Measurements from ENCODE around the gene ADCY1. TPM values are rescaled to one million over a fixed set of nuclear protein-coding genes. Genes with fewer than 3 reads are reported as not detected.
A peak's percentile ranks its signal among the peaks of the same experiment; 100 is the strongest.
"Not testable (repeated sequence)": the region's sequence is repeated elsewhere in the genome, so short reads cannot be mapped to it uniquely, and the experiment has no call there.

The ADCY1 gene
- polyA plus RNA-seq, 1 donor (not counting 4 experiments of a cell fraction or from before 2014, with no cell fraction given): 0.54 TPM

GRCh38 chr7:45525057-45525456 lies 49.1 kb upstream of the ADCY1 start:
- H3K9ac ChIP-seq (ENCODE audit: control insufficient read depth, extremely low read depth, insufficient read depth, low read length): no peak overlapping the region
- no peaks in the 10 kb centered on the region for H3K9me3 ChIP-seq (ENCODE audit: control insufficient read depth, low read depth, low read length)
- H3K4me2 ChIP-seq (ENCODE audit: control insufficient read depth, extremely low read depth, insufficient read depth, low read depth, low read length): no peak overlapping the region
- no peaks in the 10 kb centered on the region for H3K79me2 ChIP-seq (ENCODE audit: control insufficient read depth, insufficient read depth, low read length)
- FAIRE-seq: no peak
- dilution Hi-C loops (cut with MboI; ENCODE audit: extremely low pct_ligation_motif_present, low sequenced_read_pairs): no loop called here
- DNase-seq (ENCODE audit: low read depth, low spot score): no peak
- H3K4me3 ChIP-seq (ENCODE audit: control insufficient read depth in 2 of 3, extremely low read depth in 1 of 3, insufficient read depth in 2 of 3, low read depth in 1 of 3, low read length in 3 of 3): no peak overlapping the region
- no peaks in the 10 kb centered on the region for H3K36me3 ChIP-seq (ENCODE audit: control insufficient read depth in 2 of 2, extremely low read depth in 1 of 2, insufficient read depth in 2 of 2, low read length in 2 of 2)
- H2AFZ ChIP-seq (ENCODE audit: control insufficient read depth, low read length): no peak overlapping the region
- peaks cover 9% of the 10 kb centered on the region for H3K27me3 ChIP-seq (ENCODE audit: control insufficient read depth, extremely low read depth, insufficient read depth, low read length)
- H4K20me1 ChIP-seq (ENCODE audit: control insufficient read depth, extremely low read depth, insufficient read depth, low read length): no peaks in the 10 kb centered on the region
- TF ChIP-seq CTCF (optimal IDR thresholded peaks at IDR 0.05 in 1 of 3, IDR thresholded peaks at IDR 0.05 in 1 of 3, conservative IDR thresholded peaks at IDR 0.05 in 1 of 3; ENCODE audit: extremely low read depth in 1 of 3, insufficient read depth in 2 of 3, low read length in 3 of 3) (no peak), EZH2 (IDR thresholded peaks at IDR 0.05; ENCODE audit: low read length) (no peak)
- H3K9me1 ChIP-seq (ENCODE audit: control insufficient read depth, extremely low read depth, insufficient read depth, low read length): no peaks in the 10 kb centered on the region
- H3K27ac ChIP-seq (ENCODE audit: control insufficient read depth, insufficient read depth, low read length): no peak overlapping the region
- H3K4me1 ChIP-seq (ENCODE audit: control insufficient read depth, extremely low read depth, insufficient read depth, low read length): no peaks in the 10 kb centered on the region

GRCh38 chr7:45543473-45543872 lies 30.7 kb upstream of the ADCY1 start:
- Histone ChIP-seq H3K9ac (ENCODE audit: control insufficient read depth, extremely low read depth, insufficient read depth, low read length) (no peak overlapping the region), H2AFZ (ENCODE audit: control insufficient read depth, low read length) (no peak overlapping the region), H3K4me1 (ENCODE audit: control insufficient read depth, extremely low read depth, insufficient read depth, low read length) (peaks cover 3% of the 10 kb centered on the region), H3K27ac (ENCODE audit: control insufficient read depth, insufficient read depth, low read length) (no peak overlapping the region), H3K36me3 (ENCODE audit: control insufficient read depth in 2 of 2, extremely low read depth in 1 of 2, insufficient read depth in 2 of 2, low read length in 2 of 2) (no peaks in the 10 kb centered on the region), H3K79me2 (ENCODE audit: control insufficient read depth, insufficient read depth, low read length) (no peaks in the 10 kb centered on the region), H3K4me2 (ENCODE audit: control insufficient read depth, extremely low read depth, insufficient read depth, low read depth, low read length) (no peak overlapping the region), H3K9me3 (ENCODE audit: control insufficient read depth, low read depth, low read length) (peaks cover 6% of the 10 kb centered on the region), H3K27me3 (ENCODE audit: control insufficient read depth, extremely low read depth, insufficient read depth, low read length) (no peaks in the 10 kb centered on the region), H4K20me1 (ENCODE audit: control insufficient read depth, extremely low read depth, insufficient read depth, low read length) (no peaks in the 10 kb centered on the region), H3K4me3 (ENCODE audit: control insufficient read depth in 2 of 3, extremely low read depth in 1 of 3, insufficient read depth in 2 of 3, low read depth in 1 of 3, low read length in 3 of 3) (no peak overlapping the region), H3K9me1 (ENCODE audit: control insufficient read depth, extremely low read depth, insufficient read depth, low read length) (no peaks in the 10 kb centered on the region)
- no peak for FAIRE-seq
- dilution Hi-C loops (cut with MboI; ENCODE audit: extremely low pct_ligation_motif_present, low sequenced_read_pairs): no loop called here
- DNase-seq (ENCODE audit: low read depth, low spot score): no peak
- no peak for TF ChIP-seq EZH2 (IDR thresholded peaks at IDR 0.05; ENCODE audit: low read length)
- no peak for TF ChIP-seq CTCF (optimal IDR thresholded peaks at IDR 0.05 in 1 of 3, IDR thresholded peaks at IDR 0.05 in 1 of 3, conservative IDR thresholded peaks at IDR 0.05 in 1 of 3; ENCODE audit: extremely low read depth in 1 of 3, insufficient read depth in 2 of 3, low read length in 3 of 3)

GRCh38 chr7:45545105-45545710 lies 29.0 kb upstream of the ADCY1 start:
- H3K27ac ChIP-seq (ENCODE audit: control insufficient read depth, insufficient read depth, low read length); DNase-seq (ENCODE audit: low read depth, low spot score); H3K4me1 ChIP-seq (ENCODE audit: control insufficient read depth, extremely low read depth, insufficient read depth, low read length); H3K4me3 ChIP-seq (ENCODE audit: control insufficient read depth in 2 of 3, extremely low read depth in 1 of 3, insufficient read depth in 2 of 3, low read depth in 1 of 3, low read length in 3 of 3); H3K9me1 ChIP-seq (ENCODE audit: control insufficient read depth, extremely low read depth, insufficient read depth, low read length); H3K9me3 ChIP-seq (ENCODE audit: control insufficient read depth, low read depth, low read length); H3K9ac ChIP-seq (ENCODE audit: control insufficient read depth, extremely low read depth, insufficient read depth, low read length); H3K36me3 ChIP-seq (ENCODE audit: control insufficient read depth in 2 of 2, extremely low read depth in 1 of 2, insufficient read depth in 2 of 2, low read length in 2 of 2); H3K79me2 ChIP-seq (ENCODE audit: control insufficient read depth, insufficient read depth, low read length); H2AFZ ChIP-seq (ENCODE audit: control insufficient read depth, low read length); H3K4me2 ChIP-seq (ENCODE audit: control insufficient read depth, extremely low read depth, insufficient read depth, low read depth, low read length); H4K20me1 ChIP-seq (ENCODE audit: control insufficient read depth, extremely low read depth, insufficient read depth, low read length); H3K27me3 ChIP-seq (ENCODE audit: control insufficient read depth, extremely low read depth, insufficient read depth, low read length); dilution Hi-C loops (cut with MboI; ENCODE audit: extremely low pct_ligation_motif_present, low sequenced_read_pairs): not testable (repeated sequence)
- peak; percentile 26 for FAIRE-seq

GRCh38 chr7:45548917-45549316 lies 25.3 kb upstream of the ADCY1 start:
- H3K36me3 ChIP-seq (ENCODE audit: control insufficient read depth in 2 of 2, extremely low read depth in 1 of 2, insufficient read depth in 2 of 2, low read length in 2 of 2); dilution Hi-C loops (cut with MboI; ENCODE audit: extremely low pct_ligation_motif_present, low sequenced_read_pairs); DNase-seq (ENCODE audit: low read depth, low spot score); H3K79me2 ChIP-seq (ENCODE audit: control insufficient read depth, insufficient read depth, low read length); H3K4me1 ChIP-seq (ENCODE audit: control insufficient read depth, extremely low read depth, insufficient read depth, low read length); H4K20me1 ChIP-seq (ENCODE audit: control insufficient read depth, extremely low read depth, insufficient read depth, low read length); H2AFZ ChIP-seq (ENCODE audit: control insufficient read depth, low read length); H3K9me3 ChIP-seq (ENCODE audit: control insufficient read depth, low read depth, low read length); H3K4me3 ChIP-seq (ENCODE audit: control insufficient read depth in 2 of 3, extremely low read depth in 1 of 3, insufficient read depth in 2 of 3, low read depth in 1 of 3, low read length in 3 of 3); H3K27ac ChIP-seq (ENCODE audit: control insufficient read depth, insufficient read depth, low read length); H3K9ac ChIP-seq (ENCODE audit: control insufficient read depth, extremely low read depth, insufficient read depth, low read length); H3K27me3 ChIP-seq (ENCODE audit: control insufficient read depth, extremely low read depth, insufficient read depth, low read length); H3K4me2 ChIP-seq (ENCODE audit: control insufficient read depth, extremely low read depth, insufficient read depth, low read depth, low read length); H3K9me1 ChIP-seq (ENCODE audit: control insufficient read depth, extremely low read depth, insufficient read depth, low read length): not testable (repeated sequence)
- FAIRE-seq: peak; percentile 5
